AG08395 (cell line): ENCODE measurements around the gene HK3.
A peak's percentile ranks its signal among the peaks of the same experiment; 100 is the strongest.
"Not testable (repeated sequence)": the region's sequence is repeated elsewhere in the genome, so short reads cannot be mapped to it uniquely, and the experiment has no call there.

ENCODE experiments used
- DNase-seq: peaks from one replicate; pipeline ENCODE4 v3.0.0; 2012; ENCODE audit warnings: mixed read lengths, low spot score

Gene HK3

GRCh38 chr5:176882567-176882903 lies 16.6 kb downstream of the HK3 start:
- DNase-seq: peak; percentile 17

GRCh38 chr5:176881816-176882566 lies 17.2 kb downstream of the HK3 start:
- no peak for DNase-seq

- no peak for DNase-seq
Measured at GRCh38 chr5:176881021-176881749, 18.0 kb downstream of the HK3 start.

- DNase-seq: no peak
Measured at GRCh38 chr5:176880366-176881020, 18.7 kb downstream of the HK3 start.

GRCh38 chr5:176879663-176880361 lies 19.3 kb downstream of the HK3 start:
- no peak for DNase-seq

GRCh38 chr5:176878906-176879662 lies 20.1 kb downstream of the HK3 start:
- DNase-seq: no peak

GRCh38 chr5:176878463-176878862 lies 20.7 kb downstream of the HK3 start:
- DNase-seq: no peak

GRCh38 chr5:176877793-176878331 lies 21.3 kb downstream of the HK3 start:
- no peak for DNase-seq

GRCh38 chr5:176876506-176877431 lies 22.4 kb downstream of the HK3 start:
- no peak for DNase-seq

GRCh38 chr5:176875783-176876505 lies 23.2 kb downstream of the HK3 start:
- no peak for DNase-seq

- DNase-seq: no peak
Measured at GRCh38 chr5:176875014-176875550, 24.1 kb downstream of the HK3 start.

- no peak for DNase-seq
Measured at GRCh38 chr5:176874198-176874780, 24.9 kb downstream of the HK3 start.

GRCh38 chr5:176873541-176874172 lies 25.5 kb downstream of the HK3 start:
- no peak for DNase-seq

GRCh38 chr5:176873011-176873410 lies 26.1 kb downstream of the HK3 start:
- DNase-seq: not testable (repeated sequence)

- not testable (repeated sequence) for DNase-seq
Measured at GRCh38 chr5:176872586-176872985, 26.6 kb downstream of the HK3 start.

- DNase-seq: not testable (repeated sequence)
Measured at GRCh38 chr5:176870644-176871043, 28.5 kb downstream of the HK3 start.

GRCh38 chr5:176870110-176870591 lies 29.0 kb downstream of the HK3 start:
- peak; percentile 75 for DNase-seq

- DNase-seq: no peak
Measured at GRCh38 chr5:176869501-176870109, 29.5 kb downstream of the HK3 start.
